KMS-11 (cell line): ENCODE data around the gene STIMATE.

Experiments used
- H2AFZ ChIP-seq: fragments of 200-600 bp; sonication (generic); 2 replicates; pipeline ENCODE4 v1.6.1; 2016; ENCODE audit warnings: antibody characterized with exemption, mixed run types, low read depth
- H3K27ac ChIP-seq: fragments of 200-600 bp; sonication (generic); 2 replicates; pipeline ENCODE4 v1.6.1; 2016; ENCODE audit warnings: mild to moderate bottlenecking, mixed run types
- H3K27me3 ChIP-seq: fragments of 200-600 bp; sonication (generic); 2 replicates; pipeline ENCODE4 v1.6.1; 2017; ENCODE audit warnings: mild to moderate bottlenecking, low read depth, mixed run types, moderate library complexity; ENCODE audit not compliant: insufficient read depth
- H3K36me3 ChIP-seq: fragments of 200-600 bp; sonication (generic); 2 replicates; pipeline ENCODE4 v1.6.1; 2017; ENCODE audit warnings: mild to moderate bottlenecking, mixed run types; ENCODE audit not compliant: insufficient read depth
- H3K4me1 ChIP-seq: fragments of 200-600 bp; sonication (generic); 2 replicates; pipeline ENCODE4 v1.6.1; 2016; ENCODE audit warnings: mild to moderate bottlenecking, low read depth, mixed run types; ENCODE audit not compliant: poor library complexity, severe bottlenecking
- H3K4me2 ChIP-seq: fragments of 200-600 bp; sonication (generic); 2 replicates; pipeline ENCODE4 v1.7.0; 2016; ENCODE audit warnings: mild to moderate bottlenecking, mixed run types
- H3K4me3 ChIP-seq: fragments of 200-600 bp; sonication (generic); IDR thresholded peaks from 2 replicates; pipeline ENCODE4 v1.6.1; 2017; ENCODE audit warnings: low read depth, low read length, mixed read lengths; ENCODE audit not compliant: insufficient read depth
- H3K79me2 ChIP-seq: fragments of 200-600 bp; sonication (generic); 2 replicates; pipeline ENCODE4 v1.6.1; 2016; ENCODE audit warnings: low read depth, mixed run types; ENCODE audit not compliant: insufficient read depth
- H3K9ac ChIP-seq: fragments of 200-600 bp; sonication (generic); 2 replicates; pipeline ENCODE4 v1.6.1; 2016; ENCODE audit warnings: mild to moderate bottlenecking, mixed run types
- H4K20me1 ChIP-seq: fragments of 200-600 bp; sonication (generic); 2 replicates; pipeline ENCODE4 v1.6.1; 2016; ENCODE audit warnings: mild to moderate bottlenecking, mixed run types; ENCODE audit not compliant: insufficient read depth
- TF ChIP-seq, protein P1 (sequence below): fragments of 200-600 bp; sonication (generic); conservative IDR thresholded peaks from 2 replicates; pipeline ENCODE4 v1.6.1; 2017; ENCODE audit warnings: low read depth, mild to moderate bottlenecking, antibody characterized with exemption, low read length, moderate library complexity, mixed read lengths

Gene STIMATE

DNA sequence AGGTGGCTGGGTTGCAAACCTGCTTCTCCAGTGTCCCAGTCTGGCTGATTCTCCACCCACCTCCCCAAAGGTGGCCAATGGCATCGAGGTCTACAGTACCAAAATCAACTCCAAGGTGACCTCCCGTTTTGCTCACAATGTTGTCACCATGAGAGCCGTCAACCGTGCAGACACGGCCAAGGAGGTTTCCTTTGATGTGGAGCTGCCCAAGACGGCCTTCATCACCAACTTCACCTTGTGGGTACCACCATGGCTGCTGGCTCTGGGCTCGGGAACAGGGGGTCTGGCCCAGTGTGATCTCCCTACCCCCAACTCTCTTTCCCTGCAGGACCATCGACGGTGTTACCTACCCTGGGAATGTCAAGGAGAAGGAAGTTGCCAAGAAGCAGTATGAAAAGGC is 100.9 kb downstream of the STIMATE start:
- no peak overlapping the region for H3K4me2 ChIP-seq
- H3K4me3 ChIP-seq, result no peak overlapping the region
- H3K27ac ChIP-seq, result no peak overlapping the region
- H3K4me1 ChIP-seq, result no peaks in the 10 kb centered on the region
- no peaks in the 10 kb centered on the region for H3K27me3 ChIP-seq
- no peaks in the 10 kb centered on the region for H4K20me1 ChIP-seq
- H3K9ac ChIP-seq, result no peak overlapping the region
- H3K79me2 ChIP-seq, result no peaks in the 10 kb centered on the region
- no peak overlapping the region for H2AFZ ChIP-seq
- TF ChIP-seq, protein P1, sequence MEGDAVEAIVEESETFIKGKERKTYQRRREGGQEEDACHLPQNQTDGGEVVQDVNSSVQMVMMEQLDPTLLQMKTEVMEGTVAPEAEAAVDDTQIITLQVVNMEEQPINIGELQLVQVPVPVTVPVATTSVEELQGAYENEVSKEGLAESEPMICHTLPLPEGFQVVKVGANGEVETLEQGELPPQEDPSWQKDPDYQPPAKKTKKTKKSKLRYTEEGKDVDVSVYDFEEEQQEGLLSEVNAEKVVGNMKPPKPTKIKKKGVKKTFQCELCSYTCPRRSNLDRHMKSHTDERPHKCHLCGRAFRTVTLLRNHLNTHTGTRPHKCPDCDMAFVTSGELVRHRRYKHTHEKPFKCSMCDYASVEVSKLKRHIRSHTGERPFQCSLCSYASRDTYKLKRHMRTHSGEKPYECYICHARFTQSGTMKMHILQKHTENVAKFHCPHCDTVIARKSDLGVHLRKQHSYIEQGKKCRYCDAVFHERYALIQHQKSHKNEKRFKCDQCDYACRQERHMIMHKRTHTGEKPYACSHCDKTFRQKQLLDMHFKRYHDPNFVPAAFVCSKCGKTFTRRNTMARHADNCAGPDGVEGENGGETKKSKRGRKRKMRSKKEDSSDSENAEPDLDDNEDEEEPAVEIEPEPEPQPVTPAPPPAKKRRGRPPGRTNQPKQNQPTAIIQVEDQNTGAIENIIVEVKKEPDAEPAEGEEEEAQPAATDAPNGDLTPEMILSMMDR, result no peak
- no peaks in the 10 kb centered on the region for H3K36me3 ChIP-seq

DNA sequence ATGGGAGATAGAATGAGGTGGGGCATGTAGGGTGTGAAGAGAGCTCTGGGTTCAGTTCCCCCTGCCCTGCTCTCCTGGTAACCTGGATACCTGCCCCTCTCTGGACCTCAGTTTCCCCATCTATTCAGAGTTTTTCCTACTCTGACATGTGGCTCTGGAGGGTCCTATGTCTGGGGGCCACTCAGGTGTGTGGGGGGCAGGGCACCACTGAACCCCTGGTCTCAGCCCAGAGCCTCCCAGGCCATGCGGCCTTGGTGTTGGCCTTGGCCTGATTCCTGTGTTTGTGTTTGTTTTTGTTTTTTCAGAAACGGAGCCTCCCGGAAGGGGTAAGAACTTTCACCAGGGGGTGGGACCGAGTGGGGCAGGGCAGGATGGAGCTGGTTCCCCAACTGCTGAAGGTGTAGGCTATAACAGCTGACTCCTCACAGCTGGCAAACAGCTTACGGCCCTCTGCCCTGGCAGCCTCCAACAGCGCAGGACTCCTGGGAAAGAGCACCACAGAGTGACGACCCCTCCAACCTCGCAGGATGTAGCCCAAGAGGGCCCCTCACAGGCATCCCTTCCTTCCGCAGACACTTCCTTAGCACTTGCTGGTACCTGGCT is 101.9 kb downstream of the STIMATE start:
- H3K36me3 ChIP-seq, result no peaks in the 10 kb centered on the region
- no peaks in the 10 kb centered on the region for H3K27me3 ChIP-seq
- no peak overlapping the region for H3K4me3 ChIP-seq
- H3K9ac ChIP-seq, result no peak overlapping the region
- H4K20me1 ChIP-seq, result no peaks in the 10 kb centered on the region
- H3K4me2 ChIP-seq, result no peak overlapping the region
- no peaks in the 10 kb centered on the region for H3K4me1 ChIP-seq
- TF ChIP-seq, protein P1, result no peak
- no peaks in the 10 kb centered on the region for H3K79me2 ChIP-seq
- no peak overlapping the region for H2AFZ ChIP-seq
- no peak overlapping the region for H3K27ac ChIP-seq

DNA sequence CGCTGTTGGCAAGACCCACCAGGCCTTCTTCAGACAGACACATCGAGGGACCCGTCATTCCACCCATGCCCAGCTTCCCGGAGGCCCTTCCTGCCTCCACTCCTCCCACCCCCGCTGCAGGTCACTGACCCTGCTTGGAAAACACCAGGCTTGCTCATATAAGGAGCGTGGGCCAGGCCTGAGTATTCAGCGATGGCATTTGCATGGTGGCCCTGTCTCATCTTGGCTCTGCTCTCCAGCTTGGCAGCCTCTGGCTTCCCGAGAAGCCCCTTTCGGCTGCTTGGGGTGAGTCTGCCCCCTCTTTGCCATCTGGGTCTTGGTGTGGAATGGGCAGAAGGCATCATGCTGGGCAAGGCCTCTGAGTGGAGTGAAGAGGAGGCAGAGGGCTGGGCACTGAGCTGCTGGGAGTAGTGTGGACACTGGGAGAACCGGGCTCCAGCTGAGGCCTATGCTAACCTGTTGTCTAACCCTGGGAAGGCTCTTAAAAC is 102.7 kb downstream of the STIMATE start, which contains the start of gene ITIH3:
ITIH3 (plus strand) TSS at position 185 of the 488 bp plus-strand sequence; CDS start at position 193, 8 bp downstream.
- H3K36me3 ChIP-seq, result no peaks in the 10 kb centered on the region
- H3K79me2 ChIP-seq, result no peaks in the 10 kb centered on the region
- no peaks in the 10 kb centered on the region for H3K4me1 ChIP-seq
- no peaks in the 10 kb centered on the region for H4K20me1 ChIP-seq
- no peak within 1 kb of the TSS for H3K9ac ChIP-seq
- no peaks in the 10 kb centered on the region for H3K27me3 ChIP-seq
- H3K27ac ChIP-seq, result no peak within 1 kb of the TSS
- TF ChIP-seq, protein P1, result no peak
- no peak within 1 kb of the TSS for H2AFZ ChIP-seq
- H3K4me2 ChIP-seq, result no peak within 1 kb of the TSS
- no peak within 1 kb of the TSS for H3K4me3 ChIP-seq

DNA sequence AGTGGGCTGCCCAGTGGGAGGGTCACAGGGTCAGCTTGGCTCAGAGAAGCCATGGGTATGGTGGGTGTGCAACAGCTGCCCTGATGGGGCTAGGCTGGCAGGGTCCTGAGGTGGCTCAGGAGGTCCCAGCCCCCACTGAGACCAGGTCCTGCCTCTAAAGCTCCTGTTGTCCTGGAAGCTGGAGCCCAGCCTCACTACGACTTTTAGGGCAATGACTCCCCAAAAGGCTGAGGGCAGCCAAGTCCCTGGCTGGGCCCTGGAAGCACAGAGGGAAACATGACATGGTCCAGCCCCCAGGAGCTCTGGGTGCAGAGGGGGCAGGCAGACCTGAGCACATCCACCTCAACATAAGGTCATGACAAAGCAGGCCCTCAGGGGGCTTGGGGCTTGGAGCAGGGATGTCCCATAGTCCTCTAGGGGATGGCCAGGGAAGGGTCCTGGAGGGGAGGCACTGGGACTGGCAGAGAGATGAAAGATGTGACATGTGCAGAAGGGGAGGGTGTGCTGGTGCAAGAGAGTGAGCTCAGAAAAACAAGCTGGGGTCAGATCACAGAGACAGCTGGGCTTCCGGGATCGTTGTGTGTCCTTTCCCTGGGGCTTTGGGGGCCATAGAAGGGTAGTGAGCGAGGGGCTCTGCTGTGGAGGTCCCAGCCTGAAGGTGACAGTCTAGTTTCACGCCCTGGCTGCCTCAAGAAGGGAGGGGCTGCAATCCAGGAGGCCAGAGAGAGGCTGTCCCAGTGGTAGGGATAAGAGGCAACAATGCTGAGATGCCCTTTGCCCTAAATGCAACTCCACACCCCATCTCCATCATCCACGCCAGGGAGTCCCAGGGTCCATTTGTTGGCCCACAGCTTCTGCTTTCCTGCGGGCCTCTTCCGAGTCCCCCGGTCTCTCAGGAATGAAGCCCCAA is 103.4 kb downstream of the STIMATE start:
- Histone ChIP-seq H3K4me1 (no peaks in the 10 kb centered on the region), H3K27ac (no peak overlapping the region)

More for the DNA sequence above, 103.4 kb downstream of the STIMATE start:
- Histone ChIP-seq H3K4me3 (no peak overlapping the region), H3K36me3 (no peaks in the 10 kb centered on the region), H3K4me2 (no peak overlapping the region), H3K9ac (no peak overlapping the region), H2AFZ (no peak overlapping the region), H3K27me3 (no peaks in the 10 kb centered on the region), H3K79me2 (no peaks in the 10 kb centered on the region), H4K20me1 (no peaks in the 10 kb centered on the region)
- TF ChIP-seq, protein P1, result no peak
